Measurements from ENCODE around the gene LRP3. TPM values are rescaled to one million over a fixed set of nuclear protein-coding genes. Genes with fewer than 3 reads are reported as not detected.

Gene LRP3
- polyA plus RNA-seq, 1 donor from 2014 or later, result 60.1 TPM

DNA sequence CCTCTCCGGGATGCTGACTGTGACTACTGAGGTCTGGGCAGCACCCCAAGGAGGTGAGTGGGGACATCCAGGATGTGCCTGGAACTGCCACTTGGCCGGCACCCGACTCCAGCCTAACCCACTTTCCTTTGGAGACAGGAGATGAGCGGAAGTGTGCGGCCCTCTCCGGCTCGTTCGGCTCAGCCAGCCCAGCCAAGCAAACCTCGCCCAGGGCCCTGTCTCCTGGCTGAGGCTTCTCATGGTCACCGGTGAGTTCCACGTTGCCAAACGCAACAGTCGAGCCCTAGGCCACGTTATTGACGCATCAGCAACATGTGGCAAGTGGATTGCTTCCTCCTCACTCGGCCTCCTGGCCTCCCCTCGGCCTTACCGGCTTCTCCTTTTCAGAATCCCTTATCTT lies 26.0 kb downstream of the LRP3 start:
- TF ChIP-seq RAD21 (conservative IDR thresholded peaks at IDR 0.05) (no peak), MXI1 (conservative IDR thresholded peaks at IDR 0.05; ENCODE audit: poor library complexity, severe bottlenecking) (no peak), EP300 (conservative IDR thresholded peaks at IDR 0.05; ENCODE audit: poor library complexity, severe bottlenecking) (no peak), EZH2 (IDR thresholded peaks at IDR 0.05; ENCODE audit: borderline replicate concordance, insufficient read depth, low read length, poor library complexity, severe bottlenecking) (no peak), SMC3 (conservative IDR thresholded peaks at IDR 0.05; ENCODE audit: poor library complexity) (no peak), TAF1 (IDR thresholded peaks at IDR 0.05; ENCODE audit: low read depth) (no peak), POLR2AphosphoS5 (IDR thresholded peaks at IDR 0.05) (no peak)
- TF ChIP-seq, protein P1, sequence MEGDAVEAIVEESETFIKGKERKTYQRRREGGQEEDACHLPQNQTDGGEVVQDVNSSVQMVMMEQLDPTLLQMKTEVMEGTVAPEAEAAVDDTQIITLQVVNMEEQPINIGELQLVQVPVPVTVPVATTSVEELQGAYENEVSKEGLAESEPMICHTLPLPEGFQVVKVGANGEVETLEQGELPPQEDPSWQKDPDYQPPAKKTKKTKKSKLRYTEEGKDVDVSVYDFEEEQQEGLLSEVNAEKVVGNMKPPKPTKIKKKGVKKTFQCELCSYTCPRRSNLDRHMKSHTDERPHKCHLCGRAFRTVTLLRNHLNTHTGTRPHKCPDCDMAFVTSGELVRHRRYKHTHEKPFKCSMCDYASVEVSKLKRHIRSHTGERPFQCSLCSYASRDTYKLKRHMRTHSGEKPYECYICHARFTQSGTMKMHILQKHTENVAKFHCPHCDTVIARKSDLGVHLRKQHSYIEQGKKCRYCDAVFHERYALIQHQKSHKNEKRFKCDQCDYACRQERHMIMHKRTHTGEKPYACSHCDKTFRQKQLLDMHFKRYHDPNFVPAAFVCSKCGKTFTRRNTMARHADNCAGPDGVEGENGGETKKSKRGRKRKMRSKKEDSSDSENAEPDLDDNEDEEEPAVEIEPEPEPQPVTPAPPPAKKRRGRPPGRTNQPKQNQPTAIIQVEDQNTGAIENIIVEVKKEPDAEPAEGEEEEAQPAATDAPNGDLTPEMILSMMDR (IDR thresholded peaks at IDR 0.05; ENCODE audit: poor library complexity, severe bottlenecking), result no peak
- TF ChIP-seq, protein P2, sequence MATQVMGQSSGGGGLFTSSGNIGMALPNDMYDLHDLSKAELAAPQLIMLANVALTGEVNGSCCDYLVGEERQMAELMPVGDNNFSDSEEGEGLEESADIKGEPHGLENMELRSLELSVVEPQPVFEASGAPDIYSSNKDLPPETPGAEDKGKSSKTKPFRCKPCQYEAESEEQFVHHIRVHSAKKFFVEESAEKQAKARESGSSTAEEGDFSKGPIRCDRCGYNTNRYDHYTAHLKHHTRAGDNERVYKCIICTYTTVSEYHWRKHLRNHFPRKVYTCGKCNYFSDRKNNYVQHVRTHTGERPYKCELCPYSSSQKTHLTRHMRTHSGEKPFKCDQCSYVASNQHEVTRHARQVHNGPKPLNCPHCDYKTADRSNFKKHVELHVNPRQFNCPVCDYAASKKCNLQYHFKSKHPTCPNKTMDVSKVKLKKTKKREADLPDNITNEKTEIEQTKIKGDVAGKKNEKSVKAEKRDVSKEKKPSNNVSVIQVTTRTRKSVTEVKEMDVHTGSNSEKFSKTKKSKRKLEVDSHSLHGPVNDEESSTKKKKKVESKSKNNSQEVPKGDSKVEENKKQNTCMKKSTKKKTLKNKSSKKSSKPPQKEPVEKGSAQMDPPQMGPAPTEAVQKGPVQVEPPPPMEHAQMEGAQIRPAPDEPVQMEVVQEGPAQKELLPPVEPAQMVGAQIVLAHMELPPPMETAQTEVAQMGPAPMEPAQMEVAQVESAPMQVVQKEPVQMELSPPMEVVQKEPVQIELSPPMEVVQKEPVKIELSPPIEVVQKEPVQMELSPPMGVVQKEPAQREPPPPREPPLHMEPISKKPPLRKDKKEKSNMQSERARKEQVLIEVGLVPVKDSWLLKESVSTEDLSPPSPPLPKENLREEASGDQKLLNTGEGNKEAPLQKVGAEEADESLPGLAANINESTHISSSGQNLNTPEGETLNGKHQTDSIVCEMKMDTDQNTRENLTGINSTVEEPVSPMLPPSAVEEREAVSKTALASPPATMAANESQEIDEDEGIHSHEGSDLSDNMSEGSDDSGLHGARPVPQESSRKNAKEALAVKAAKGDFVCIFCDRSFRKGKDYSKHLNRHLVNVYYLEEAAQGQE (IDR thresholded peaks at IDR 0.05; ENCODE audit: borderline replicate concordance), result no peak
- Histone ChIP-seq H3K9me2 (ENCODE audit: insufficient read depth, low read length) (no peaks in the 10 kb centered on the region), H2AFZ (ENCODE audit: low read depth, low read length) (no peak overlapping the region), H3K27me3 (ENCODE audit: insufficient read depth, low read depth, low read length) (peaks cover 15% of the 10 kb centered on the region), H3K79me2 (replicated peaks; ENCODE audit: insufficient read depth, low read length) (no peaks in the 10 kb centered on the region), H3K36me3 (ENCODE audit: insufficient read depth, low read length) (no peaks in the 10 kb centered on the region), H3F3A (ENCODE audit: insufficient read depth, low read length, poor library complexity, severe bottlenecking) (no peaks in the 10 kb centered on the region), H3K4me2 (ENCODE audit: low read length) (no peak overlapping the region), H3K9me3 (ENCODE audit: low read length) (no peaks in the 10 kb centered on the region), H3K9ac (ENCODE audit: low read length) (no peak overlapping the region), H4K20me1 (ENCODE audit: insufficient read depth) (no peaks in the 10 kb centered on the region), H3K27ac (ENCODE audit: low read length) (no peak overlapping the region), H3K4me3 (ENCODE audit: low read length) (no peak overlapping the region)

DNA sequence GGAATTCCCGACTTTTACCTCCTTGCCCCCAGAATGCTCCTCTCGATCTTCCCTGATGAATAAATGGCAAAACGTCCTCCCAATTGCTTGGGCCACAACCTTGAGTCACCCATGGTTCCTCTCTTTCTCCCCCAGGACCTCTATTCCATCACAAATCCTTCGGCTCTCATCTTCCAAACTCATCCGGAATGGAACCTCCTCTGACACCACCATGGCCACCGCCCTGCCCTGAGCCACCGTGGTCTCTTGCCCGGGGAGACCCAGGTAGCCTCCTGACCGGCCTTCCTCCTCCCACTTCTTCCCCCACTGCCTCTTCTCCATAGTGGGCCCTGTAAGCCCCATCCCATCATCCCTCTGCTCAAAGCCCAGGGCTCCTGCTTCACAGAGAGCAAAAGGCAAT lies 26.6 kb downstream of the LRP3 start:
- H3K4me3 ChIP-seq (ENCODE audit: low read length), result no peak overlapping the region
- no peaks in the 10 kb centered on the region for H3K79me2 ChIP-seq (replicated peaks; ENCODE audit: insufficient read depth, low read length)
- TF ChIP-seq EZH2 (IDR thresholded peaks at IDR 0.05; ENCODE audit: borderline replicate concordance, insufficient read depth, low read length, poor library complexity, severe bottlenecking), result no peak
- TF ChIP-seq RAD21 (conservative IDR thresholded peaks at IDR 0.05), result no peak
- TF ChIP-seq SMC3 (conservative IDR thresholded peaks at IDR 0.05; ENCODE audit: poor library complexity), result no peak
- TF ChIP-seq, protein P1 (IDR thresholded peaks at IDR 0.05; ENCODE audit: poor library complexity, severe bottlenecking), result no peak
- TF ChIP-seq, protein P2 (IDR thresholded peaks at IDR 0.05; ENCODE audit: borderline replicate concordance), result no peak
- no peaks in the 10 kb centered on the region for H3K9me2 ChIP-seq (ENCODE audit: insufficient read depth, low read length)
- no peaks in the 10 kb centered on the region for H3K36me3 ChIP-seq (ENCODE audit: insufficient read depth, low read length)
- peaks cover 21% of the 10 kb centered on the region for H3K27me3 ChIP-seq (ENCODE audit: insufficient read depth, low read depth, low read length)
- no peak overlapping the region for H2AFZ ChIP-seq (ENCODE audit: low read depth, low read length)
- H3K9me3 ChIP-seq (ENCODE audit: low read length), result no peaks in the 10 kb centered on the region
- H3K9ac ChIP-seq (ENCODE audit: low read length), result no peak overlapping the region
- H3F3A ChIP-seq (ENCODE audit: insufficient read depth, low read length, poor library complexity, severe bottlenecking), result no peaks in the 10 kb centered on the region
- H3K4me2 ChIP-seq (ENCODE audit: low read length), result no peak overlapping the region
- no peak overlapping the region for H3K27ac ChIP-seq (ENCODE audit: low read length)
- no peaks in the 10 kb centered on the region for H4K20me1 ChIP-seq (ENCODE audit: insufficient read depth)

Measured in neural cell (in vitro differentiated cells).